ENCODE measurements around the gene ISLR2.

ISLR2 gene

DNA sequence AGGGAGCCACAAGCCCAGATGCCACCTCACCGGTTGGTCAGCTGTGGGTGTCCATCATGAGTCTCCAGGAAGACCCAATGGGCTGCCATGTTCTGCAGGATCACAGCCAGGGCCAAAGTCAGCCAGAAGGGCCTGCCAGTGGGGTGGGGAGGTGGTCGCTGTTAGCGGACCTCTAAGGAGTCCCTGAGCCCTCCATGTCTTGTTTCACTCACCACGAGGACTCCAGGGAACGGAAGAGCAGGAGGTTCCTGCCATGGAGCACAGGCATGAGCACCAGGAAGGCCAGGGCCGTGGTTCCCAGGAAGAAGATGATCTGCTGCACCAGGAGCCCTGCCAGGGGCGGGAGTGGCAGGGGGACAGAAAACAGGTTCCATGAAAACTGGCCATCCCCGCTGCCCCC is 51.7 kb downstream of the ISLR2 start:
- no peak for DNase-seq (ENCODE audit: low read depth)
- TF ChIP-seq, protein P1, sequence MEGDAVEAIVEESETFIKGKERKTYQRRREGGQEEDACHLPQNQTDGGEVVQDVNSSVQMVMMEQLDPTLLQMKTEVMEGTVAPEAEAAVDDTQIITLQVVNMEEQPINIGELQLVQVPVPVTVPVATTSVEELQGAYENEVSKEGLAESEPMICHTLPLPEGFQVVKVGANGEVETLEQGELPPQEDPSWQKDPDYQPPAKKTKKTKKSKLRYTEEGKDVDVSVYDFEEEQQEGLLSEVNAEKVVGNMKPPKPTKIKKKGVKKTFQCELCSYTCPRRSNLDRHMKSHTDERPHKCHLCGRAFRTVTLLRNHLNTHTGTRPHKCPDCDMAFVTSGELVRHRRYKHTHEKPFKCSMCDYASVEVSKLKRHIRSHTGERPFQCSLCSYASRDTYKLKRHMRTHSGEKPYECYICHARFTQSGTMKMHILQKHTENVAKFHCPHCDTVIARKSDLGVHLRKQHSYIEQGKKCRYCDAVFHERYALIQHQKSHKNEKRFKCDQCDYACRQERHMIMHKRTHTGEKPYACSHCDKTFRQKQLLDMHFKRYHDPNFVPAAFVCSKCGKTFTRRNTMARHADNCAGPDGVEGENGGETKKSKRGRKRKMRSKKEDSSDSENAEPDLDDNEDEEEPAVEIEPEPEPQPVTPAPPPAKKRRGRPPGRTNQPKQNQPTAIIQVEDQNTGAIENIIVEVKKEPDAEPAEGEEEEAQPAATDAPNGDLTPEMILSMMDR (conservative IDR thresholded peaks at IDR 0.05; ENCODE audit: low read depth, low read length), result no peak
- no peak overlapping the region for H3K4me3 ChIP-seq (ENCODE audit: low read depth, low read length)

DNA sequence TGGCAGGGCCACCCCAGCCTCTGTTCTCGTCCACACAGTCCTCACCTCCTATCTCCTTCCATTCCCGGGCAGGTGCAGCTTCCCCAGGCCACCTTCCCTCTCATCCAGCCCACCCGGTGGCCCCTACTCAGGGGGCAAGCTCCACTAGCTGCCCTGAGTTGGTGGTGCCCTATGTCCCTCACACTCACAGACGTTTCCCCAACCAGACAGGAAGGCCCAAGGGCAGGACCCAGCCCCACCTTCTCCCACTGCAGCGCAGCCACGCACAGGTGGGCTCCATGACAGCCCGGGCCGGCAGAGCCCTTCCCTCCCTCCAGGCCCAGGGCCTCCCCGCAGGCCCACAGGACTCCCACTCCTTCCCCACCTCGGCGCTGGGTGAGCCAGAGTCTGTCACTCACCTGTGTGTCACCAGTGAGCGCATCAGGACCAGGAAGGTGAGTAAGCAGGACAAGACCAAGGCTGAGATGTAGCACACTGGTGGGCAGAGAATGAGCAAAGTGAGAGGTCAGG is 54.3 kb downstream of the ISLR2 start:
- DNase-seq (ENCODE audit: low read depth), result no peak
- TF ChIP-seq, protein P1 (conservative IDR thresholded peaks at IDR 0.05; ENCODE audit: low read depth, low read length), result no peak

DNA sequence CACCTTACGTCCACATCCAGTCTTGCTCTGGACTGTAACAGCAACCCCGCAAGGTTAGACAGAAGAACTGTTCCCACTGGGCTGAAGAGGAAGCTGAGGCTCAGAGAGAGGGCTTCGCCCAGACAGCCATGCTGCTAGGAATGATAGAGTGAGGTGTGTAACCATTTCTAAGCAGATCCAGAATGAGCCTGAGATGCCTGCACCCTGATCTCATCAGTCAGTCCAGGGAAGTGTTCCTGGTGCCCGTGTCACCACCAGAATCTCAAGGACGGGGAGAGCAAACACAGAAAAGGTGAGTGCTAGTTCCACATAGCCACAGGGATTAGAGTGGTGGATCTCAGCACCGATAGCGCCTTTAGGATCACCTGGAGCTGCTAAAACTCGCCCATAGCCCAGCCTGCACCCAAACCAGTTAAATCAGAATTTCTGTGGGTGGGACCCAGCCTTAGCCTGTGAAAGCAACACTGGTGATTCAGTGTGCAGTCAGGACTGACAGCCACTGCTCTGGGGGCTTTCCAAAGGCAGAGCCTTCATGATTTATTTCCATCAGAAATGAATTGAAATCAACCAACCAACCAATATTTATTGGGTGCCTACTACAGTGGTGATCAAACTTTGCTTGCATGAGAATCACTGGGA is 55.4 kb downstream of the ISLR2 start:
- no peak overlapping the region for H3K4me3 ChIP-seq (ENCODE audit: low read depth, low read length)
- TF ChIP-seq, protein P1 (conservative IDR thresholded peaks at IDR 0.05; ENCODE audit: low read depth, low read length), result no peak
- no peak for DNase-seq (ENCODE audit: low read depth)

More for the DNA sequence above, 54.3 kb downstream of the ISLR2 start:
- no peak overlapping the region for H3K4me3 ChIP-seq (ENCODE audit: low read depth, low read length)
